Large intestine (tissue), 3 donors: ENCODE results near the gene ZCCHC14. TPM values are rescaled to one million over a fixed set of nuclear protein-coding genes. Genes with fewer than 3 reads are reported as not detected.
"Not testable (repeated sequence)": the region's sequence is repeated elsewhere in the genome, so short reads cannot be mapped to it uniquely, and the experiment has no call there.

Experiments used
- DNase-seq, 2 donors: peaks; one replicate each; pipeline versions ENCODE4 v3.0.0 to v3.0.0-alpha.2; 2013
- H3K27ac ChIP-seq: one replicate; pipeline ENCODE4 v1.5.1; 2013; ENCODE audit warnings: low read length
- H3K27me3 ChIP-seq: 2 replicates; pipeline ENCODE4 v1.6.1; 2013; ENCODE audit warnings: low read length; ENCODE audit not compliant: control insufficient read depth, insufficient read depth
- H3K36me3 ChIP-seq: 2 replicates; pipeline ENCODE4 v1.6.1; 2013; ENCODE audit warnings: low read length; ENCODE audit not compliant: control insufficient read depth, insufficient read depth
- H3K4me1 ChIP-seq: one replicate; pipeline ENCODE4 v1.6.1; 2013; ENCODE audit warnings: low read length; ENCODE audit not compliant: control insufficient read depth, insufficient read depth
- H3K4me3 ChIP-seq: one replicate; pipeline ENCODE4 v1.5.1; 2013; ENCODE audit warnings: low read length
- H3K9me3 ChIP-seq: one replicate; pipeline ENCODE4 v1.6.1; 2013; ENCODE audit warnings: mild to moderate bottlenecking, low read depth, low read length, moderate library complexity; ENCODE audit not compliant: control insufficient read depth
- WGBS: methylation state at CpG from one replicate; pipeline ENCODE4 v1.1.5; 2013; ENCODE audit warnings: low lambda C conversion rate; ENCODE audit not compliant: insufficient coverage; 5-methylcytosine and 5-hydroxymethylcytosine counted together
- polyA plus RNA-seq: library from polyadenylated mRNA; unstranded; fragments of 120-200 nt; gene quantifications from one replicate; pipeline ENCODE4 v1.2.1, GENCODE V29; 2013

ZCCHC14 gene
- polyA plus RNA-seq, 1 donor = 40.9 TPM

GRCh38 chr16:87390641-87391323 is 102.0 kb downstream of the ZCCHC14 start:
- Histone ChIP-seq H3K27ac (peak overlapping the region; percentile 93), H3K4me1 (peaks cover 31% of the 10 kb centered on the region), H3K27me3 (no peaks in the 10 kb centered on the region), H3K9me3 (no peaks in the 10 kb centered on the region), H3K4me3 (no peak overlapping the region), H3K36me3 (peaks cover 2% of the 10 kb centered on the region)
- no peak for DNase-seq
- 100% methylated on average over 1 of the region's 24 CpGs for WGBS

- DNase-seq, H3K27ac ChIP-seq, H3K4me3 ChIP-seq, H3K36me3 ChIP-seq, H3K9me3 ChIP-seq, H3K27me3 ChIP-seq: not testable (repeated sequence)
- H3K4me1 ChIP-seq = peaks cover 31% of the 10 kb centered on the region
- no CpG with 5 or more reads among the region's 9 CpGs for WGBS
These were observed 102.9 kb downstream of the ZCCHC14 start for GRCh38 chr16:87389914-87390313.

- no peak for DNase-seq
- no CpG with 5 or more reads among the region's 5 CpGs for WGBS
- H3K27ac ChIP-seq = peak overlapping the region; percentile 99
- H3K4me3 ChIP-seq = no peak overlapping the region
- H3K4me1 ChIP-seq = peaks cover 33% of the 10 kb centered on the region
- H3K9me3 ChIP-seq = no peaks in the 10 kb centered on the region
- H3K36me3 ChIP-seq = no peaks in the 10 kb centered on the region
- no peaks in the 10 kb centered on the region for H3K27me3 ChIP-seq
These were observed 103.6 kb downstream of the ZCCHC14 start for GRCh38 chr16:87389245-87389644.

- no peak for DNase-seq
- H3K4me3 ChIP-seq = no peak overlapping the region
- H3K36me3 ChIP-seq = no peaks in the 10 kb centered on the region
- H3K9me3 ChIP-seq = no peaks in the 10 kb centered on the region
- peaks cover 30% of the 10 kb centered on the region for H3K4me1 ChIP-seq
- no peaks in the 10 kb centered on the region for H3K27me3 ChIP-seq
- H3K27ac ChIP-seq = peak overlapping the region; percentile 99
- WGBS = no CpG with 5 or more reads among the region's 1 CpG
These were observed 104.0 kb downstream of the ZCCHC14 start for GRCh38 chr16:87388818-87389134.

- peak overlapping the region; percentile 11 for H3K4me3 ChIP-seq
- peak; percentile 99 to 100 for DNase-seq
- H3K4me1 ChIP-seq = peaks cover 25% of the 10 kb centered on the region
- no peaks in the 10 kb centered on the region for H3K9me3 ChIP-seq
- peak overlapping the region; percentile 99 for H3K27ac ChIP-seq
- no peaks in the 10 kb centered on the region for H3K27me3 ChIP-seq
- no CpG with 5 or more reads among the region's 18 CpGs for WGBS
- no peaks in the 10 kb centered on the region for H3K36me3 ChIP-seq
These were observed 104.6 kb downstream of the ZCCHC14 start for GRCh38 chr16:87387942-87388817.

GRCh38 chr16:87384875-87385167 is 108.0 kb downstream of the ZCCHC14 start:
- peak overlapping the region; percentile 91 for H3K27ac ChIP-seq
- H3K4me3 ChIP-seq = peak overlapping the region; percentile 78
- H3K9me3 ChIP-seq, H3K36me3 ChIP-seq, H3K27me3 ChIP-seq, DNase-seq: not testable (repeated sequence)
- H3K4me1 ChIP-seq = peaks cover 30% of the 10 kb centered on the region
- no CpG with 5 or more reads among the region's 12 CpGs for WGBS

GRCh38 chr16:87384162-87384874 is 108.5 kb downstream of the ZCCHC14 start:
- peaks cover 30% of the 10 kb centered on the region for H3K4me1 ChIP-seq
- H3K9me3 ChIP-seq = no peaks in the 10 kb centered on the region
- peak overlapping the region; percentile 91 for H3K27ac ChIP-seq
- H3K4me3 ChIP-seq = peak overlapping the region; percentile 78
- H3K36me3 ChIP-seq = no peaks in the 10 kb centered on the region
- no peak for DNase-seq
- WGBS = no CpG with 5 or more reads among the region's 64 CpGs
- H3K27me3 ChIP-seq = no peaks in the 10 kb centered on the region

GRCh38 chr16:87383505-87384161 is 109.2 kb downstream of the ZCCHC14 start, which contains the start of gene FBXO31:
FBXO31 (minus strand) TSS chr16:87383776; CDS start chr16:87383744, 32 bp downstream.
- Histone ChIP-seq H3K27me3 (no peaks in the 10 kb centered on the region), H3K36me3 (no peaks in the 10 kb centered on the region), H3K4me3 (peak within 1 kb of the TSS; percentile 78), H3K4me1 (peaks cover 30% of the 10 kb centered on the region), H3K9me3 (no peaks in the 10 kb centered on the region), H3K27ac (peak within 1 kb of the TSS; percentile 91)
- no CpG with 5 or more reads among the region's 92 CpGs for WGBS
- DNase-seq = peak; percentile 78 to 84

- Histone ChIP-seq H3K4me1 (peaks cover 21% of the 10 kb centered on the region), H3K36me3 (no peaks in the 10 kb centered on the region), H3K27ac (peak overlapping the region; percentile 82), H3K27me3 (no peaks in the 10 kb centered on the region), H3K4me3 (peak overlapping the region; percentile 63), H3K9me3 (no peaks in the 10 kb centered on the region)
- peak in 1 of 2 donors; percentile 43 for DNase-seq
- WGBS = 0% methylated on average over 2 of the region's 17 CpGs
These were observed 110.6 kb downstream of the ZCCHC14 start for GRCh38 chr16:87382023-87382785.
